SK-N-SH (cell line): Measurements from ENCODE around the gene CAPZA3. TPM values are rescaled to one million over a fixed set of nuclear protein-coding genes. Genes with fewer than 3 reads are reported as not detected.
A peak's percentile ranks its signal among the peaks of the same experiment; 100 is the strongest.
"Not testable (repeated sequence)": the region's sequence is repeated elsewhere in the genome, so short reads cannot be mapped to it uniquely, and the experiment has no call there.

Source experiments
- CTCF ChIA-PET: fragments of 300-600, 350-600 bp; formaldehyde crosslinking; extraction: SDS; loops from one replicate; lab custom pipeline; 2021; lab: Yijun Ruan, JAX
- POLR2A ChIA-PET: fragments of 350-600 bp; sonication (Branson Sonifier 250); formaldehyde crosslinking; extraction: SDS; loops from one replicate; lab custom pipeline; 2020; ENCODE audit warnings: antibody characterized with exemption, inconsistent platforms; lab: Yijun Ruan, JAX
- DNase-seq: peaks from one replicate; pipeline ENCODE4 v3.0.0; 2012
- H2AFZ ChIP-seq: fragments of 200-600 bp; sonication (generic); 2 replicates; pipeline ENCODE4 v1.8.1; 2016; ENCODE audit warnings: antibody characterized with exemption, mild to moderate bottlenecking, low read depth
- H3F3A ChIP-seq: fragments of 200-600 bp; sonication (generic); replicated peaks from 2 replicates; pipeline ENCODE3; 2016; ENCODE audit warnings: antibody characterized with exemption, mild to moderate bottlenecking; ENCODE audit not compliant: insufficient read depth
- H3K27ac ChIP-seq, 2 experiments: fragments of 200-500 bp in 1 of 2; fragments of 200-600 bp in 1 of 2; sonication (Bioruptor generic) in 1 of 2; sonication (generic), shearing (Covaris generic) in 1 of 2; 2 replicates each; pipeline versions ENCODE4 v1.5.1 to v1.6.1; 2014 to 2016; ENCODE audit warnings: low read depth in 2 of 2, inconsistent platforms in 1 of 2, low read length in 1 of 2, mild to moderate bottlenecking in 1 of 2, mixed read lengths in 1 of 2
- H3K27me3 ChIP-seq: fragments of 200-600 bp; sonication (generic), shearing (Covaris generic); 2 replicates; pipeline ENCODE4 v1.6.1; 2016; ENCODE audit warnings: mixed run types; ENCODE audit not compliant: insufficient read depth
- H3K36me3 ChIP-seq, 2 experiments: fragments of 200-500 bp in 1 of 2; fragments of 200-600 bp in 1 of 2; sonication (Bioruptor generic) in 1 of 2; sonication (generic) in 1 of 2; replicated peaks in 1 of 2; 2 replicates each; pipeline versions ENCODE3 to v1.5.1; 2014 to 2016; ENCODE audit warnings: low read length in 1 of 2, mild to moderate bottlenecking in 1 of 2; ENCODE audit not compliant: insufficient read depth in 2 of 2, control insufficient read depth in 1 of 2
- H3K4me1 ChIP-seq, 2 experiments: fragments of 200-500 bp in 1 of 2; fragments of 200-600 bp in 1 of 2; sonication (Bioruptor generic) in 1 of 2; sonication (generic), shearing (Covaris generic) in 1 of 2; 2 replicates each; pipeline versions ENCODE4 v1.5.1 to v1.6.1; 2014 to 2016; ENCODE audit warnings: low read depth in 1 of 2, low read length in 1 of 2, mixed run types in 1 of 2; ENCODE audit not compliant: insufficient read depth in 2 of 2, control insufficient read depth in 1 of 2
- H3K4me2 ChIP-seq: fragments of 200-600 bp; sonication (generic), shearing (Covaris generic); 2 replicates; pipeline ENCODE4 v1.6.1; 2017; ENCODE audit warnings: mixed run types
- H3K4me3 ChIP-seq, 2 experiments: fragments of 200-500 bp in 1 of 2; fragments of 200-600 bp in 1 of 2; sonication (Bioruptor generic) in 1 of 2; sonication (generic), shearing (Covaris generic) in 1 of 2; 2 replicates each; pipeline versions ENCODE4 v1.5.1 to v1.8.1; 2014 to 2016; ENCODE audit warnings: low read depth in 2 of 2, inconsistent platforms in 1 of 2, low read length in 1 of 2, mild to moderate bottlenecking in 1 of 2, mixed read lengths in 1 of 2, moderate library complexity in 1 of 2
- H3K79me2 ChIP-seq: fragments of 200-600 bp; sonication (generic); 2 replicates; pipeline ENCODE4 v1.8.1; 2017; ENCODE audit warnings: mild to moderate bottlenecking; ENCODE audit not compliant: insufficient read depth
- H3K9ac ChIP-seq: fragments of 200-600 bp; sonication (generic); 2 replicates; pipeline ENCODE4 v1.6.1; 2017; ENCODE audit warnings: mixed run types
- H3K9me2 ChIP-seq: fragments of 200-600 bp; sonication (generic); 2 replicates; pipeline ENCODE4 v1.6.1; 2017; ENCODE audit warnings: mixed run types
- H3K9me3 ChIP-seq: fragments of 200-600 bp; sonication (generic); 2 replicates; pipeline ENCODE4 v1.6.1; 2017; ENCODE audit warnings: mixed run types, mild to moderate bottlenecking, moderate library complexity
- H4K20me1 ChIP-seq: fragments of 200-600 bp; sonication (generic); 2 replicates; pipeline ENCODE4 v1.6.1; 2017; ENCODE audit warnings: mild to moderate bottlenecking, mixed run types; ENCODE audit not compliant: insufficient read depth
- FOSL2 ChIP-seq: IDR thresholded peaks from 2 replicates; pipeline ENCODE4 v1.4.0; 2012; ENCODE audit warnings: low read depth, mild to moderate bottlenecking, moderate library complexity, borderline replicate concordance
- GATA2 ChIP-seq: sonication (generic); formaldehyde crosslinking; IDR thresholded peaks from 2 replicates; pipeline ENCODE4 v1.5.0; 2020; ENCODE audit warnings: mild to moderate bottlenecking, missing genetic modification reagents
- IRF3 ChIP-seq: fragments of 150-350 bp; IDR thresholded peaks from 2 replicates; pipeline ENCODE4 v1.6.1; 2016; ENCODE audit warnings: mild to moderate bottlenecking, low read depth, low read length
- JUND ChIP-seq: IDR thresholded peaks from 2 replicates; pipeline ENCODE4 v1.4.0; 2012
- NFIC ChIP-seq: IDR thresholded peaks from 2 replicates; pipeline ENCODE4 v1.4.0; 2012; ENCODE audit warnings: borderline replicate concordance
- NRF1 ChIP-seq: IDR thresholded peaks from 2 replicates; pipeline ENCODE4 v1.6.1; 2012; ENCODE audit warnings: low read depth, mild to moderate bottlenecking, low read length
- REST ChIP-seq: IDR thresholded peaks from 2 replicates; pipeline ENCODE4 v1.6.1; 2012; ENCODE audit warnings: mild to moderate bottlenecking, low read depth, low read length, moderate library complexity
- RFX5 ChIP-seq: IDR thresholded peaks from 2 replicates; pipeline ENCODE4 v1.6.1; 2012; ENCODE audit warnings: mild to moderate bottlenecking, improper control_type of control experiment, low read length
- SIN3A ChIP-seq: IDR thresholded peaks from 2 replicates; pipeline ENCODE4 v1.6.1; 2012; ENCODE audit warnings: low read depth, mild to moderate bottlenecking, low read length, moderate library complexity, borderline replicate concordance
- TCF12 ChIP-seq: IDR thresholded peaks from 2 replicates; pipeline ENCODE4 v1.4.0; 2012
- TEAD4 ChIP-seq: IDR thresholded peaks from 2 replicates; pipeline ENCODE4 v1.4.0; 2012; ENCODE audit warnings: mild to moderate bottlenecking, borderline replicate concordance; ENCODE audit not compliant: insufficient read depth
- USF1 ChIP-seq: IDR thresholded peaks from 2 replicates; pipeline ENCODE4 v1.4.0; 2012; ENCODE audit warnings: low read depth, borderline replicate concordance
- USF2 ChIP-seq: fragments of 150-350 bp; IDR thresholded peaks from 2 replicates; pipeline ENCODE4 v1.6.1; 2017; ENCODE audit warnings: antibody characterized with exemption, low read length, low read depth, borderline replicate concordance
- ZBTB33 ChIP-seq: IDR thresholded peaks from 2 replicates; pipeline ENCODE4 v1.4.0; 2012; ENCODE audit warnings: low read depth, borderline replicate concordance
- WGBS: methylation state at CpG from one replicate; pipeline ENCODE4 v1.1.6; 2017; ENCODE audit warnings: low lambda C conversion rate; 5-methylcytosine and 5-hydroxymethylcytosine counted together
- polyA plus RNA-seq, 3 experiments: library from polyadenylated mRNA; depleted of rRNA; stranded (reverse); fragments of >200 nt; gene quantifications; 2 replicates each; pipeline ENCODE4 v1.2.3, GENCODE V29; 2012

Gene CAPZA3
- polyA plus RNA-seq, 1 of the 3 experiments (the other 2 are of a cell fraction), result not detected

GRCh38 chr12:18690653-18691052 lies 47.3 kb upstream of the CAPZA3 start (continued):
- TF ChIP-seq REST (no peak), IRF3 (no peak), NRF1 (no peak), SIN3A (no peak)

- H3K4me2 ChIP-seq, CTCF ChIA-PET, H2AFZ ChIP-seq, DNase-seq, H3K9ac ChIP-seq, H3K9me3 ChIP-seq, H3K4me1 ChIP-seq, POLR2A ChIA-PET, H3F3A ChIP-seq, H3K27ac ChIP-seq, H3K36me3 ChIP-seq, H3K79me2 ChIP-seq, H4K20me1 ChIP-seq, H3K9me2 ChIP-seq, H3K27me3 ChIP-seq, H3K4me3 ChIP-seq: not testable (repeated sequence)
- 67% methylated on average over 5 of the region's 5 CpGs for WGBS
Measured at GRCh38 chr12:18693986-18694385, 43.9 kb upstream of the CAPZA3 start.

- H3K36me3 ChIP-seq, result no peaks in the 10 kb centered on the region
- H4K20me1 ChIP-seq, result no peaks in the 10 kb centered on the region
- H3K9me2 ChIP-seq, result no peaks in the 10 kb centered on the region
- peak overlapping the region; percentile 43 to 55; a peak in 3 of 4 replicates for H3K27ac ChIP-seq
- CTCF ChIA-PET, result no interaction called here
- no peaks in the 10 kb centered on the region for H3K79me2 ChIP-seq
- no peak for DNase-seq
- POLR2A ChIA-PET, result no interaction called here
- no peaks in the 10 kb centered on the region for H3K9me3 ChIP-seq
- H3F3A ChIP-seq, result peaks cover 6% of the 10 kb centered on the region
- H3K4me1 ChIP-seq, result no peaks in the 10 kb centered on the region; a peak in 1 of 4 replicates
- H3K9ac ChIP-seq, result no peak overlapping the region
- H3K4me2 ChIP-seq, result 0 out of 2 replicates have a peak overlapping the region, but pooled peaks have one; percentile 1
- no peaks in the 10 kb centered on the region for H3K27me3 ChIP-seq
- H2AFZ ChIP-seq, result no peak overlapping the region
- no peak overlapping the region for H3K4me3 ChIP-seq
- peak; percentile 60 for TF ChIP-seq JUND
- no peak for TF ChIP-seq RFX5
- no peak for TF ChIP-seq GATA2 (CRISPR knock-in tag)
- no peak for TF ChIP-seq USF1
- no peak for TF ChIP-seq ZBTB33
- no peak for TF ChIP-seq NFIC
- TF ChIP-seq TCF12, result peak; percentile 38
- no peak for TF ChIP-seq USF2
- no peak for TF ChIP-seq TEAD4
- TF ChIP-seq FOSL2, result peak; percentile 68; the same call in 1 of the 2 replicates
Measured at GRCh38 chr12:18696971-18697602, 40.8 kb upstream of the CAPZA3 start.
